Measurements from ENCODE around the gene DUOXA2.
"Not testable (repeated sequence)": the region's sequence is repeated elsewhere in the genome, so short reads cannot be mapped to it uniquely, and the experiment has no call there.

DNA sequence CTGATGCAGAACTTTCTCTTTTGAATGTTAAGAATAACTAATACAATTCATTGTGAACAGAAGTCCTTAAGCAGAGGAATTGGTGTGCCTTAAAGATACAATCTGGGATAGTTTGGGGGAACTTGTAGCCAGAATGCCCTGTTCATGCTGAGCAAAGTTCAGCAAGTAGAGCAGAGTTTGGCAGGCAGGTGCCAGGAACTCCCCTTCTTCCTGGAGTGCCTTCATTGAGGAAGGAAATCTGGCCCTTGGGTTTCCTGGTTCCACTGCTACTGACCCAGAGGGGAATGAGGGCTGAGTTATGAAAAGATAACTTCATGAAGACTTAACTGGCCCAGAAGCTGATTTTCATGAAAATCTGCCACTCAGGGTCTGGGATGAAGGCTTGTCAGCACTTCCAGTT, 40.5 kb upstream of the DUOXA2 start:
- TF ChIP-seq CTCF, POLR2A (IDR thresholded peaks at IDR 0.05): not testable (repeated sequence)
